Fibroblast of lung (primary cell): ENCODE results near the gene AFP. TPM values are rescaled to one million over a fixed set of nuclear protein-coding genes. Genes with fewer than 3 reads are reported as not detected.
A peak's percentile ranks its signal among the peaks of the same experiment; 100 is the strongest.

Experiments used
- DNase-seq, 2 donors: peaks; one replicate each; pipeline versions ENCODE4 v3.0.0 to v3.0.0-alpha.2; 2010; ENCODE audit warnings: low read depth in 2 of 2
- H2AFZ ChIP-seq: 2 replicates; pipeline ENCODE4 v1.5.1; 2012; ENCODE audit warnings: low read length, control low read depth, inconsistent platforms
- H3K27ac ChIP-seq: 2 replicates; pipeline ENCODE4 v1.5.1; 2011; ENCODE audit warnings: low read length, control low read depth; ENCODE audit not compliant: insufficient read depth
- H3K27me3 ChIP-seq: 2 replicates; pipeline ENCODE4 v1.5.1; 2011; ENCODE audit warnings: mild to moderate bottlenecking, low read length; ENCODE audit not compliant: control insufficient read depth, insufficient read depth
- H3K36me3 ChIP-seq: 2 replicates; pipeline ENCODE4 v1.5.1; 2011; ENCODE audit warnings: low read length; ENCODE audit not compliant: control insufficient read depth, insufficient read depth
- H3K4me1 ChIP-seq: 2 replicates; pipeline ENCODE4 v1.5.1; 2011; ENCODE audit warnings: low read length; ENCODE audit not compliant: control insufficient read depth, insufficient read depth; ENCODE audit errors: extremely low read depth
- H3K4me2 ChIP-seq: 2 replicates; pipeline ENCODE4 v1.5.1; 2011; ENCODE audit warnings: low read length, control low read depth; ENCODE audit not compliant: insufficient read depth; ENCODE audit errors: extremely low read depth
- H3K4me3 ChIP-seq, 4 experiments: fragments of 200-600 bp in 1 of 4; sonication (generic) in 1 of 4; replicated peaks in 1 of 4; 2 replicates each; pipeline ENCODE4 v1.5.1; 2011 to 2016; ENCODE audit warnings: low read length in 4 of 4, low read depth in 3 of 4, mild to moderate bottlenecking in 3 of 4, control low read depth in 2 of 4, inconsistent platforms in 1 of 4, mixed read lengths in 1 of 4; ENCODE audit not compliant: insufficient read depth in 1 of 4; ENCODE audit errors: control extremely low read depth in 1 of 4
- H3K79me2 ChIP-seq: 2 replicates; pipeline ENCODE4 v1.5.1; 2012; ENCODE audit warnings: mild to moderate bottlenecking, low read length, inconsistent platforms; ENCODE audit not compliant: control insufficient read depth, insufficient read depth
- H3K9ac ChIP-seq: 2 replicates; pipeline ENCODE4 v1.5.1; 2011; ENCODE audit warnings: mild to moderate bottlenecking, low read length, control low read depth; ENCODE audit not compliant: insufficient read depth
- H3K9me3 ChIP-seq: 2 replicates; pipeline ENCODE4 v1.5.1; 2012; ENCODE audit warnings: low read depth, low read length; ENCODE audit not compliant: control insufficient read depth, insufficient read depth
- H4K20me1 ChIP-seq: 2 replicates; pipeline ENCODE4 v1.5.1; 2011; ENCODE audit warnings: low read length; ENCODE audit not compliant: control insufficient read depth, insufficient read depth; ENCODE audit errors: extremely low read depth
- CTCF ChIP-seq, 2 donors: IDR thresholded peaks in 1 of 2; conservative IDR thresholded peaks in 1 of 2; 1 replicate in 1 of 2; 2 replicates in 1 of 2; pipeline ENCODE4 v1.5.1; 2011 to 2012; ENCODE audit warnings: low read length in 2 of 2, control low read depth in 1 of 2, inconsistent platforms in 1 of 2, low read depth in 1 of 2, mild to moderate bottlenecking in 1 of 2
- EZH2 ChIP-seq: IDR thresholded peaks from 2 replicates; pipeline ENCODE4 v1.5.1; 2012; ENCODE audit warnings: low read length, control low read depth, mild to moderate bottlenecking; ENCODE audit errors: missing control alignments
- polyA plus RNA-seq, 2 donors: library from polyadenylated mRNA; depleted of rRNA in 1 of 2; stranded (reverse) in 1 of 2; unstranded in 1 of 2; fragments of >200 nt; gene quantifications; 2 replicates each; pipeline ENCODE4 v1.2.1, GENCODE V29; 2011 to 2012; ENCODE audit warnings: missing spikeins in 1 of 2
- total RNA-seq: library from RNA; depleted of rRNA; stranded (reverse); fragments of >200 nt; gene quantifications from 2 replicates; pipeline ENCODE4 v1.2.1, GENCODE V29; 2014

The AFP gene
- total and polyA plus RNA-seq, 2 donors (not counting 1 experiment from before 2014, with no cell fraction given), result 0.35 to 0.83 TPM

- TF ChIP-seq EZH2, result no peak
- TF ChIP-seq CTCF (conservative IDR thresholded peaks at IDR 0.05 in 1 of 2, IDR thresholded peaks at IDR 0.05 in 1 of 2; ENCODE audit: low read depth in 1 of 2, low read length in 2 of 2), result no peak
- Histone ChIP-seq H3K36me3 (no peaks in the 10 kb centered on the region), H3K9me3 (no peaks in the 10 kb centered on the region), H3K9ac (no peak overlapping the region), H3K79me2 (no peaks in the 10 kb centered on the region), H3K27ac (no peak overlapping the region), H3K27me3 (no peaks in the 10 kb centered on the region), H3K4me1 (peaks cover 5% of the 10 kb centered on the region), H3K4me3 (no peak overlapping the region), H2AFZ (no peak overlapping the region), H3K4me2 (no peak overlapping the region), H4K20me1 (no peaks in the 10 kb centered on the region)
- peak in 1 of 2 donors; percentile 26 for DNase-seq
Observed at GRCh38 chr4:73453701-73454005, 17.6 kb downstream of the AFP start.

DNA sequence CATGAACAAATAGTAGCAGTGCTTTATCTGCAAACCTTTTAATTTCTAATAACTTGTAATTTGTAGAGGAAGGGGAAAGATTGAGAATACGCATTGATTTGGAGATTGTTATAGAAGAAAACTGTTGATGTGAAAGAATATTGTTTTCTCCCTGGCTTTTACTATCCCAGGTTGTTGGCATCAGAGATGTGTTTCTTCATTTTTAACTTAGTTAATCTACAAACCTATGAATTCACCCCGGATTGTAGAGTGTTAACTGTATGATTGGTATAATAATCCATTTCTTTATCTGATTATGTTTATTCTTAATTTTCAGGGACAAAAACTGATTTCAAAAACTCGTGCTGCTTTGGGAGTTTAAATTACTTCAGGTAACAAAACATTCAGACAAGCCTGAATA, 18.9 kb downstream of the AFP start:
- H3K79me2 ChIP-seq, result no peaks in the 10 kb centered on the region
- H2AFZ ChIP-seq, result no peak overlapping the region
- H3K27ac ChIP-seq, result no peak overlapping the region
- H4K20me1 ChIP-seq, result no peaks in the 10 kb centered on the region
- H3K36me3 ChIP-seq, result no peaks in the 10 kb centered on the region
- no peaks in the 10 kb centered on the region for H3K9me3 ChIP-seq
- H3K4me3 ChIP-seq, result no peak overlapping the region
- H3K4me2 ChIP-seq, result no peak overlapping the region
- no peak for TF ChIP-seq CTCF (conservative IDR thresholded peaks at IDR 0.05 in 1 of 2, IDR thresholded peaks at IDR 0.05 in 1 of 2; ENCODE audit: low read depth in 1 of 2, low read length in 2 of 2)
- no peak for TF ChIP-seq EZH2
- H3K27me3 ChIP-seq, result no peaks in the 10 kb centered on the region
- H3K9ac ChIP-seq, result no peak overlapping the region
- peaks cover 5% of the 10 kb centered on the region for H3K4me1 ChIP-seq
- no peak for DNase-seq

DNA sequence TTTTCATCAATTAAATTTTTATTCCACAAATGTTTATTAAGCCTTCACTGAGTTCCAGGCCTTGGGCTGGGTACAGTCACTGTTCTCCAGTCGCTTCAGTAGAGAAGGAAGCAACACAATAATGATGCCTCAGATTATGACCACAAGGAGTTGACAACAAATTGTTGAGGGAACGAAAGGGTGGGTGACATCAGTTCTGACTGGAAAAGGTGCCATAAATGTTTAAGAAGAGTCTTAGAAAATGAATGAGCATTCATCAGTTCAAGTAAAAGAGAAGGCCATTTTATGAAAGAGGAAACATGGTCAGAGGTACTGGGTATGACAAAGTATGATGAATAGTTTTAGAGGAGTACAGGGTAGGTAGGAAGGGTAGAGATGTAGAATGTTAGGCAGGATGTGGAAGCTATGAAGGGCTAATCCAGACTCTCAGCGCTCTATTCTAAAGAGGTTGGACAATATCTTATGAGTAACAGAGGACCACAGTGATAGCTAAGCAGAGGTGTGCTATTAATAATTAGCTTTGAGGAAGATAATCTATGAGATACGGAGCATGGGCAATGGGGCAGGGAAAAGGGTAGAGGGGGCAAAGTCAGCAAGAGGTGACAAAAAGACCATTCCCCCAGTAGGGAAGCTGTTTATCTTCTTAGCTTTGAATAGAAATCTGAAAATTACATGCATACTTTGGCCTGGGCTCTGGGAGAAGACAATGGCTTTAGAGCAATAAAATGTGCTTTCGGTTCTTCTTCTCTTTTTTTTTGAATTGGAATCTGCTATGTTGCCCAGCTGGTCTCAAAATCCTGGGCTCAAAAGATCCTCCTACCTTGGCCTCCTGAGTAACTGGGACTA, 20.4 kb downstream of the AFP start:
- TF ChIP-seq CTCF (conservative IDR thresholded peaks at IDR 0.05 in 1 of 2, IDR thresholded peaks at IDR 0.05 in 1 of 2; ENCODE audit: low read depth in 1 of 2, low read length in 2 of 2) (no peak), EZH2 (no peak)
- no peak overlapping the region for H2AFZ ChIP-seq
- no peak overlapping the region for H3K4me3 ChIP-seq
- DNase-seq, result no peak
- no peak overlapping the region for H3K4me2 ChIP-seq
- H3K36me3 ChIP-seq, result no peaks in the 10 kb centered on the region
- H3K27me3 ChIP-seq, result no peaks in the 10 kb centered on the region
- no peaks in the 10 kb centered on the region for H3K9me3 ChIP-seq
- H3K4me1 ChIP-seq, result peaks cover 1% of the 10 kb centered on the region
- H3K79me2 ChIP-seq, result no peaks in the 10 kb centered on the region
- H4K20me1 ChIP-seq, result no peaks in the 10 kb centered on the region
- H3K27ac ChIP-seq, result no peak overlapping the region
- H3K9ac ChIP-seq, result no peak overlapping the region
